ENCODE measurements around the gene CCDC91.

- TF ChIP-seq, protein P1, sequence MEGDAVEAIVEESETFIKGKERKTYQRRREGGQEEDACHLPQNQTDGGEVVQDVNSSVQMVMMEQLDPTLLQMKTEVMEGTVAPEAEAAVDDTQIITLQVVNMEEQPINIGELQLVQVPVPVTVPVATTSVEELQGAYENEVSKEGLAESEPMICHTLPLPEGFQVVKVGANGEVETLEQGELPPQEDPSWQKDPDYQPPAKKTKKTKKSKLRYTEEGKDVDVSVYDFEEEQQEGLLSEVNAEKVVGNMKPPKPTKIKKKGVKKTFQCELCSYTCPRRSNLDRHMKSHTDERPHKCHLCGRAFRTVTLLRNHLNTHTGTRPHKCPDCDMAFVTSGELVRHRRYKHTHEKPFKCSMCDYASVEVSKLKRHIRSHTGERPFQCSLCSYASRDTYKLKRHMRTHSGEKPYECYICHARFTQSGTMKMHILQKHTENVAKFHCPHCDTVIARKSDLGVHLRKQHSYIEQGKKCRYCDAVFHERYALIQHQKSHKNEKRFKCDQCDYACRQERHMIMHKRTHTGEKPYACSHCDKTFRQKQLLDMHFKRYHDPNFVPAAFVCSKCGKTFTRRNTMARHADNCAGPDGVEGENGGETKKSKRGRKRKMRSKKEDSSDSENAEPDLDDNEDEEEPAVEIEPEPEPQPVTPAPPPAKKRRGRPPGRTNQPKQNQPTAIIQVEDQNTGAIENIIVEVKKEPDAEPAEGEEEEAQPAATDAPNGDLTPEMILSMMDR (conservative IDR thresholded peaks at IDR 0.05 in 1 of 2, IDR thresholded peaks at IDR 0.05 in 1 of 2; ENCODE audit: low read depth in 1 of 2, low read length in 2 of 2): no peak
- TF ChIP-seq EZH2 (IDR thresholded peaks at IDR 0.05; ENCODE audit: low read length, missing control alignments): no peak
Observed at GRCh38 chr12:28486521-28486920, 296.3 kb downstream of the CCDC91 start.

Data from fibroblast of lung (primary cell).